ENCODE measurements around the gene CALCB. TPM values are rescaled to one million over a fixed set of nuclear protein-coding genes. Genes with fewer than 3 reads are reported as not detected.

The CALCB gene
- total RNA-seq, 1 donor from 2014 or later: not detected

- Mint-ChIP-seq H3K27me3 (ENCODE audit: low read depth) (peaks cover 2% of the 10 kb centered on the region), H3K4me3 (no peak overlapping the region), H3K4me1 (peaks cover 5% of the 10 kb centered on the region), H3K36me3 (ENCODE audit: low read depth) (peaks cover 7% of the 10 kb centered on the region), H3K9me3 (peaks cover 9% of the 10 kb centered on the region), H3K27ac (ENCODE audit: unreplicated experiment) (peak overlapping the region; percentile 73)
- TF ChIP-seq, protein P1, sequence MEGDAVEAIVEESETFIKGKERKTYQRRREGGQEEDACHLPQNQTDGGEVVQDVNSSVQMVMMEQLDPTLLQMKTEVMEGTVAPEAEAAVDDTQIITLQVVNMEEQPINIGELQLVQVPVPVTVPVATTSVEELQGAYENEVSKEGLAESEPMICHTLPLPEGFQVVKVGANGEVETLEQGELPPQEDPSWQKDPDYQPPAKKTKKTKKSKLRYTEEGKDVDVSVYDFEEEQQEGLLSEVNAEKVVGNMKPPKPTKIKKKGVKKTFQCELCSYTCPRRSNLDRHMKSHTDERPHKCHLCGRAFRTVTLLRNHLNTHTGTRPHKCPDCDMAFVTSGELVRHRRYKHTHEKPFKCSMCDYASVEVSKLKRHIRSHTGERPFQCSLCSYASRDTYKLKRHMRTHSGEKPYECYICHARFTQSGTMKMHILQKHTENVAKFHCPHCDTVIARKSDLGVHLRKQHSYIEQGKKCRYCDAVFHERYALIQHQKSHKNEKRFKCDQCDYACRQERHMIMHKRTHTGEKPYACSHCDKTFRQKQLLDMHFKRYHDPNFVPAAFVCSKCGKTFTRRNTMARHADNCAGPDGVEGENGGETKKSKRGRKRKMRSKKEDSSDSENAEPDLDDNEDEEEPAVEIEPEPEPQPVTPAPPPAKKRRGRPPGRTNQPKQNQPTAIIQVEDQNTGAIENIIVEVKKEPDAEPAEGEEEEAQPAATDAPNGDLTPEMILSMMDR (conservative IDR thresholded peaks at IDR 0.05): peak; percentile 96
- peak; percentile 75 for DNase-seq (ENCODE audit: low read depth, low spot score)
These were observed 27.8 kb downstream of the CALCB start for GRCh38 chr11:15101072-15101709.

- Mint-ChIP-seq H3K4me1 (peaks cover 11% of the 10 kb centered on the region), H3K27me3 (ENCODE audit: low read depth) (no peaks in the 10 kb centered on the region), H3K27ac (ENCODE audit: unreplicated experiment) (no peak overlapping the region), H3K4me3 (no peak overlapping the region), H3K36me3 (ENCODE audit: low read depth) (peaks cover 7% of the 10 kb centered on the region), H3K9me3 (peaks cover 9% of the 10 kb centered on the region)
- no peak for DNase-seq (ENCODE audit: low read depth, low spot score)
- TF ChIP-seq, protein P1 (conservative IDR thresholded peaks at IDR 0.05): no peak
These were observed 30.8 kb downstream of the CALCB start for GRCh38 chr11:15104166-15104565.

- Mint-ChIP-seq H3K27me3 (ENCODE audit: low read depth) (no peaks in the 10 kb centered on the region), H3K4me1 (peaks cover 7% of the 10 kb centered on the region), H3K9me3 (peaks cover 9% of the 10 kb centered on the region), H3K36me3 (ENCODE audit: low read depth) (peaks cover 7% of the 10 kb centered on the region), H3K27ac (ENCODE audit: unreplicated experiment) (no peak overlapping the region), H3K4me3 (no peak overlapping the region)
- TF ChIP-seq, protein P1 (conservative IDR thresholded peaks at IDR 0.05): no peak
- no peak for DNase-seq (ENCODE audit: low read depth, low spot score)
These were observed 33.0 kb downstream of the CALCB start for GRCh38 chr11:15106201-15106965.

- no peak overlapping the region for H3K4me3 Mint-ChIP-seq
These were observed 34.5 kb downstream of the CALCB start for GRCh38 chr11:15107730-15108515.

DNA sequence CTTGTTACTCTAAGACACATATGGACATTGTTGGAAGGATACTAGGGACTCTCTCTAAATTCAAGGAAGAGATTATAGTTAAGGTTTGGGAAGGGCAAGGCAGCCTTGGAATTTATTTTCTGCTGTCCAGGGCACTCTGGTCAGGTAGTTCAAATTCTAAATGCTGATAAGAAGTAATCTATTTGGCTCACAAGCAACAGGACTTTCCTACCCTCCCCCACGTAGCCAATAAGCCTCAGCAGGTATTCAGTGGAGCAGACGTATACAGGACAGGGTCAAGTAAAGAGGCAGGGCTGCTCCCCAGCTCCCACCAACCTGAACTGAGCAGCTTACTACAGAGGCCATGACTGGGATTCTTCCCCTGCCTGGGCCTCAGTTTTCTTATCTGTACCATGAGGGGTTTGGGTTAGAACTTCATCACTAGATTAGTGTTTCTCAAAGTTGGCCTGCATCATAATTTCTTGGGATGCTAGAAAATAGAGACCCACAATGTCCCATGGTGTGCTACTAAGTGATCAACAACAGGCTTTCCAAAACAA lies 35.3 kb downstream of the CALCB start:
- Mint-ChIP-seq H3K27ac (ENCODE audit: unreplicated experiment) (no peak overlapping the region), H3K9me3 (peaks cover 1% of the 10 kb centered on the region), H3K4me3 (no peak overlapping the region), H3K27me3 (ENCODE audit: low read depth) (peaks cover 3% of the 10 kb centered on the region), H3K36me3 (ENCODE audit: low read depth) (peaks cover under 1% of the 10 kb centered on the region), H3K4me1 (peaks cover 22% of the 10 kb centered on the region)
- DNase-seq (ENCODE audit: low read depth, low spot score): no peak
- TF ChIP-seq, protein P1 (conservative IDR thresholded peaks at IDR 0.05): no peak

More at GRCh38 chr11:15107730-15108515, 34.5 kb downstream of the CALCB start:
- Mint-ChIP-seq H3K4me1 (peaks cover 16% of the 10 kb centered on the region), H3K36me3 (ENCODE audit: low read depth) (peaks cover 5% of the 10 kb centered on the region), H3K27ac (ENCODE audit: unreplicated experiment) (no peak overlapping the region), H3K27me3 (ENCODE audit: low read depth) (no peaks in the 10 kb centered on the region), H3K9me3 (peaks cover 6% of the 10 kb centered on the region)
- TF ChIP-seq, protein P1 (conservative IDR thresholded peaks at IDR 0.05): no peak
- DNase-seq (ENCODE audit: low read depth, low spot score): no peak

Measured in neural crest cell (in vitro differentiated cells).